SK-N-SH (cell line): ENCODE data around the gene CLMN. TPM values are rescaled to one million over a fixed set of nuclear protein-coding genes. Genes with fewer than 3 reads are reported as not detected.

Experiments
- CTCF ChIA-PET: fragments of 300-600, 350-600 bp; formaldehyde crosslinking; extraction: SDS; loops from one replicate; lab custom pipeline; 2021; lab: Yijun Ruan, JAX
- POLR2A ChIA-PET: fragments of 350-600 bp; sonication (Branson Sonifier 250); formaldehyde crosslinking; extraction: SDS; loops from one replicate; lab custom pipeline; 2020; ENCODE audit warnings: antibody characterized with exemption, inconsistent platforms; lab: Yijun Ruan, JAX
- DNase-seq: peaks from one replicate; pipeline ENCODE4 v3.0.0; 2012
- H2AFZ ChIP-seq: fragments of 200-600 bp; sonication (generic); 2 replicates; pipeline ENCODE4 v1.8.1; 2016; ENCODE audit warnings: antibody characterized with exemption, mild to moderate bottlenecking, low read depth
- H3F3A ChIP-seq: fragments of 200-600 bp; sonication (generic); replicated peaks from 2 replicates; pipeline ENCODE3; 2016; ENCODE audit warnings: antibody characterized with exemption, mild to moderate bottlenecking; ENCODE audit not compliant: insufficient read depth
- H3K27ac ChIP-seq, 2 experiments: fragments of 200-500 bp in 1 of 2; fragments of 200-600 bp in 1 of 2; sonication (Bioruptor generic) in 1 of 2; sonication (generic), shearing (Covaris generic) in 1 of 2; 2 replicates each; pipeline versions ENCODE4 v1.5.1 to v1.6.1; 2014 to 2016; ENCODE audit warnings: low read depth in 2 of 2, inconsistent platforms in 1 of 2, low read length in 1 of 2, mild to moderate bottlenecking in 1 of 2, mixed read lengths in 1 of 2
- H3K27me3 ChIP-seq: fragments of 200-600 bp; sonication (generic), shearing (Covaris generic); 2 replicates; pipeline ENCODE4 v1.6.1; 2016; ENCODE audit warnings: mixed run types; ENCODE audit not compliant: insufficient read depth
- H3K36me3 ChIP-seq, 2 experiments: fragments of 200-500 bp in 1 of 2; fragments of 200-600 bp in 1 of 2; sonication (Bioruptor generic) in 1 of 2; sonication (generic) in 1 of 2; replicated peaks in 1 of 2; 2 replicates each; pipeline versions ENCODE3 to v1.5.1; 2014 to 2016; ENCODE audit warnings: low read length in 1 of 2, mild to moderate bottlenecking in 1 of 2; ENCODE audit not compliant: insufficient read depth in 2 of 2, control insufficient read depth in 1 of 2
- H3K4me1 ChIP-seq, 2 experiments: fragments of 200-500 bp in 1 of 2; fragments of 200-600 bp in 1 of 2; sonication (Bioruptor generic) in 1 of 2; sonication (generic), shearing (Covaris generic) in 1 of 2; 2 replicates each; pipeline versions ENCODE4 v1.5.1 to v1.6.1; 2014 to 2016; ENCODE audit warnings: low read depth in 1 of 2, low read length in 1 of 2, mixed run types in 1 of 2; ENCODE audit not compliant: insufficient read depth in 2 of 2, control insufficient read depth in 1 of 2
- H3K4me2 ChIP-seq: fragments of 200-600 bp; sonication (generic), shearing (Covaris generic); 2 replicates; pipeline ENCODE4 v1.6.1; 2017; ENCODE audit warnings: mixed run types
- H3K4me3 ChIP-seq, 2 experiments: fragments of 200-500 bp in 1 of 2; fragments of 200-600 bp in 1 of 2; sonication (Bioruptor generic) in 1 of 2; sonication (generic), shearing (Covaris generic) in 1 of 2; 2 replicates each; pipeline versions ENCODE4 v1.5.1 to v1.8.1; 2014 to 2016; ENCODE audit warnings: low read depth in 2 of 2, inconsistent platforms in 1 of 2, low read length in 1 of 2, mild to moderate bottlenecking in 1 of 2, mixed read lengths in 1 of 2, moderate library complexity in 1 of 2
- H3K79me2 ChIP-seq: fragments of 200-600 bp; sonication (generic); 2 replicates; pipeline ENCODE4 v1.8.1; 2017; ENCODE audit warnings: mild to moderate bottlenecking; ENCODE audit not compliant: insufficient read depth
- H3K9ac ChIP-seq: fragments of 200-600 bp; sonication (generic); 2 replicates; pipeline ENCODE4 v1.6.1; 2017; ENCODE audit warnings: mixed run types
- H3K9me2 ChIP-seq: fragments of 200-600 bp; sonication (generic); 2 replicates; pipeline ENCODE4 v1.6.1; 2017; ENCODE audit warnings: mixed run types
- H3K9me3 ChIP-seq: fragments of 200-600 bp; sonication (generic); 2 replicates; pipeline ENCODE4 v1.6.1; 2017; ENCODE audit warnings: mixed run types, mild to moderate bottlenecking, moderate library complexity
- H4K20me1 ChIP-seq: fragments of 200-600 bp; sonication (generic); 2 replicates; pipeline ENCODE4 v1.6.1; 2017; ENCODE audit warnings: mild to moderate bottlenecking, mixed run types; ENCODE audit not compliant: insufficient read depth
- ELF1 ChIP-seq: IDR thresholded peaks from 2 replicates; pipeline ENCODE4 v1.4.0; 2012
- EP300 ChIP-seq, 2 experiments: IDR thresholded peaks; 2 replicates each; pipeline versions ENCODE4 v1.4.0 to v1.6.1; 2012; ENCODE audit warnings: borderline replicate concordance in 1 of 2, low read depth in 1 of 2, low read length in 1 of 2
- FOSL2 ChIP-seq: IDR thresholded peaks from 2 replicates; pipeline ENCODE4 v1.4.0; 2012; ENCODE audit warnings: low read depth, mild to moderate bottlenecking, moderate library complexity, borderline replicate concordance
- GATA2 ChIP-seq: sonication (generic); formaldehyde crosslinking; IDR thresholded peaks from 2 replicates; pipeline ENCODE4 v1.5.0; 2020; ENCODE audit warnings: mild to moderate bottlenecking, missing genetic modification reagents
- MXI1 ChIP-seq: IDR thresholded peaks from 2 replicates; pipeline ENCODE4 v1.6.1; 2012; ENCODE audit warnings: mild to moderate bottlenecking, low read depth, low read length, improper control_type of control experiment
- NFIC ChIP-seq: IDR thresholded peaks from 2 replicates; pipeline ENCODE4 v1.4.0; 2012; ENCODE audit warnings: borderline replicate concordance
- NRF1 ChIP-seq: IDR thresholded peaks from 2 replicates; pipeline ENCODE4 v1.6.1; 2012; ENCODE audit warnings: low read depth, mild to moderate bottlenecking, low read length
- RFX5 ChIP-seq: IDR thresholded peaks from 2 replicates; pipeline ENCODE4 v1.6.1; 2012; ENCODE audit warnings: mild to moderate bottlenecking, improper control_type of control experiment, low read length
- RXRA ChIP-seq: IDR thresholded peaks from 2 replicates; pipeline ENCODE4 v1.4.0; 2012; ENCODE audit warnings: low read depth, mild to moderate bottlenecking, borderline replicate concordance
- TEAD4 ChIP-seq: IDR thresholded peaks from 2 replicates; pipeline ENCODE4 v1.4.0; 2012; ENCODE audit warnings: mild to moderate bottlenecking, borderline replicate concordance; ENCODE audit not compliant: insufficient read depth
- WGBS: methylation state at CpG from one replicate; pipeline ENCODE4 v1.1.6; 2017; ENCODE audit warnings: low lambda C conversion rate; 5-methylcytosine and 5-hydroxymethylcytosine counted together
- polyA plus RNA-seq, 3 experiments: library from polyadenylated mRNA; depleted of rRNA; stranded (reverse); fragments of >200 nt; gene quantifications; 2 replicates each; pipeline ENCODE4 v1.2.3, GENCODE V29; 2012
- TF ChIP-seq, protein P1 (sequence below): IDR thresholded peaks from 2 replicates; pipeline ENCODE4 v1.4.0; 2012; ENCODE audit warnings: low read depth, borderline replicate concordance
- TF ChIP-seq, protein P2 (sequence below): fragments of 200-600 bp; sonication (generic); IDR thresholded peaks from 2 replicates; pipeline ENCODE4 v1.6.1; 2017; ENCODE audit warnings: antibody characterized with exemption, mild to moderate bottlenecking, moderate library complexity
- TF ChIP-seq, protein P3 (sequence below): IDR thresholded peaks from 2 replicates; pipeline ENCODE4; 2012
- TF ChIP-seq, protein P4 (sequence below): fragments of 150-350 bp; IDR thresholded peaks from 2 replicates; pipeline ENCODE4 v1.6.1; 2016; ENCODE audit warnings: mild to moderate bottlenecking, low read depth, low read length

The CLMN gene
- polyA plus RNA-seq, 1 of the 3 experiments (the other 2 are of a cell fraction), result 1.4 TPM

DNA sequence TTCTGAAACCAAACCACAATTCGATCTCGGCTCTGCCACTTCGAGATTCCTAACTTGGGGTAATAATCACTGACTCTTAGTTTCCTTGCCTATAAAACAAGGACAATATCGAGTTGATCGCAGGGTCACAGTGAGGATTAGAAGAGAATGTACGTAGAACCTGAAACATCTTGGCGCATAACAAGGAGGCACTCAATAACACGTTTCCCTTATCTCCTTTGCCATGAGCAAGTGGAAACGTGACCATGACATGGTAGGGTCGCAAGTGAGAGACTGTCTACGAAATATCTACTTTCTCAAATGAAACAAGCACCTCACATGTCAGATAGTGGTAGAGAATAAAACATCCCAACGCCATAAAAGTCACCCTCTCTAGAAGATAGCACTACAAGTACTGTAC is 164.7 kb downstream of the CLMN start:
- Histone ChIP-seq H3K4me2 (peak overlapping the region; percentile 98; the same call in 1 of the 2 replicates), H3K27ac (no peak overlapping the region), H3F3A (no peaks in the 10 kb centered on the region), H4K20me1 (peaks cover 51% of the 10 kb centered on the region), H3K27me3 (no peaks in the 10 kb centered on the region), H3K9me2 (no peaks in the 10 kb centered on the region), H3K9me3 (no peaks in the 10 kb centered on the region), H3K4me1 (peaks cover 7 to 14% of the 10 kb centered on the region in 2 experiments; a peak in 3 of 4 replicates), H3K9ac (no peak overlapping the region), H3K79me2 (peaks cover 75% of the 10 kb centered on the region), H3K4me3 (no peak overlapping the region), H3K36me3 (peaks cover 2 to 5% of the 10 kb centered on the region in 2 experiments), H2AFZ (no peak overlapping the region)
- DNase-seq, result no peak
- WGBS, result 97% methylated on average over 12 of the region's 12 CpGs
- TF ChIP-seq RXRA (no peak), FOSL2 (no peak), ELF1 (no peak), NFIC (no peak), TEAD4 (no peak), RFX5 (no peak), MXI1 (no peak), NRF1 (no peak), EP300 (IDR thresholded peaks at IDR 0.05; ENCODE audit: borderline replicate concordance in 1 of 2, low read depth in 1 of 2, low read length in 1 of 2) (no peak), GATA2 (CRISPR knock-in tag) (no peak)
- TF ChIP-seq, protein P1, sequence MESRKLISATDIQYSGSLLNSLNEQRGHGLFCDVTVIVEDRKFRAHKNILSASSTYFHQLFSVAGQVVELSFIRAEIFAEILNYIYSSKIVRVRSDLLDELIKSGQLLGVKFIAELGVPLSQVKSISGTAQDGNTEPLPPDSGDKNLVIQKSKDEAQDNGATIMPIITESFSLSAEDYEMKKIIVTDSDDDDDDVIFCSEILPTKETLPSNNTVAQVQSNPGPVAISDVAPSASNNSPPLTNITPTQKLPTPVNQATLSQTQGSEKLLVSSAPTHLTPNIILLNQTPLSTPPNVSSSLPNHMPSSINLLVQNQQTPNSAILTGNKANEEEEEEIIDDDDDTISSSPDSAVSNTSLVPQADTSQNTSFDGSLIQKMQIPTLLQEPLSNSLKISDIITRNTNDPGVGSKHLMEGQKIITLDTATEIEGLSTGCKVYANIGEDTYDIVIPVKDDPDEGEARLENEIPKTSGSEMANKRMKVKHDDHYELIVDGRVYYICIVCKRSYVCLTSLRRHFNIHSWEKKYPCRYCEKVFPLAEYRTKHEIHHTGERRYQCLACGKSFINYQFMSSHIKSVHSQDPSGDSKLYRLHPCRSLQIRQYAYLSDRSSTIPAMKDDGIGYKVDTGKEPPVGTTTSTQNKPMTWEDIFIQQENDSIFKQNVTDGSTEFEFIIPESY, result no peak
- TF ChIP-seq, protein P2, sequence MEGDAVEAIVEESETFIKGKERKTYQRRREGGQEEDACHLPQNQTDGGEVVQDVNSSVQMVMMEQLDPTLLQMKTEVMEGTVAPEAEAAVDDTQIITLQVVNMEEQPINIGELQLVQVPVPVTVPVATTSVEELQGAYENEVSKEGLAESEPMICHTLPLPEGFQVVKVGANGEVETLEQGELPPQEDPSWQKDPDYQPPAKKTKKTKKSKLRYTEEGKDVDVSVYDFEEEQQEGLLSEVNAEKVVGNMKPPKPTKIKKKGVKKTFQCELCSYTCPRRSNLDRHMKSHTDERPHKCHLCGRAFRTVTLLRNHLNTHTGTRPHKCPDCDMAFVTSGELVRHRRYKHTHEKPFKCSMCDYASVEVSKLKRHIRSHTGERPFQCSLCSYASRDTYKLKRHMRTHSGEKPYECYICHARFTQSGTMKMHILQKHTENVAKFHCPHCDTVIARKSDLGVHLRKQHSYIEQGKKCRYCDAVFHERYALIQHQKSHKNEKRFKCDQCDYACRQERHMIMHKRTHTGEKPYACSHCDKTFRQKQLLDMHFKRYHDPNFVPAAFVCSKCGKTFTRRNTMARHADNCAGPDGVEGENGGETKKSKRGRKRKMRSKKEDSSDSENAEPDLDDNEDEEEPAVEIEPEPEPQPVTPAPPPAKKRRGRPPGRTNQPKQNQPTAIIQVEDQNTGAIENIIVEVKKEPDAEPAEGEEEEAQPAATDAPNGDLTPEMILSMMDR, result no peak
- TF ChIP-seq, protein P3, sequence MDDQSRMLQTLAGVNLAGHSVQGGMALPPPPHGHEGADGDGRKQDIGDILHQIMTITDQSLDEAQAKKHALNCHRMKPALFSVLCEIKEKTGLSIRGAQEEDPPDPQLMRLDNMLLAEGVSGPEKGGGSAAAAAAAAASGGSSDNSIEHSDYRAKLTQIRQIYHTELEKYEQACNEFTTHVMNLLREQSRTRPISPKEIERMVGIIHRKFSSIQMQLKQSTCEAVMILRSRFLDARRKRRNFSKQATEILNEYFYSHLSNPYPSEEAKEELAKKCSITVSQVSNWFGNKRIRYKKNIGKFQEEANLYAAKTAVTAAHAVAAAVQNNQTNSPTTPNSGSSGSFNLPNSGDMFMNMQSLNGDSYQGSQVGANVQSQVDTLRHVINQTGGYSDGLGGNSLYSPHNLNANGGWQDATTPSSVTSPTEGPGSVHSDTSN, result no peak
- TF ChIP-seq, protein P4, sequence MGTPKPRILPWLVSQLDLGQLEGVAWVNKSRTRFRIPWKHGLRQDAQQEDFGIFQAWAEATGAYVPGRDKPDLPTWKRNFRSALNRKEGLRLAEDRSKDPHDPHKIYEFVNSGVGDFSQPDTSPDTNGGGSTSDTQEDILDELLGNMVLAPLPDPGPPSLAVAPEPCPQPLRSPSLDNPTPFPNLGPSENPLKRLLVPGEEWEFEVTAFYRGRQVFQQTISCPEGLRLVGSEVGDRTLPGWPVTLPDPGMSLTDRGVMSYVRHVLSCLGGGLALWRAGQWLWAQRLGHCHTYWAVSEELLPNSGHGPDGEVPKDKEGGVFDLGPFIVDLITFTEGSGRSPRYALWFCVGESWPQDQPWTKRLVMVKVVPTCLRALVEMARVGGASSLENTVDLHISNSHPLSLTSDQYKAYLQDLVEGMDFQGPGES, result no peak
- CTCF ChIA-PET, result interaction anchor here (1.4 kb wide), 1 partner anchor 277 kb away, joined by 10 read pairs; no protein-coding TSS in a partner anchor
- POLR2A ChIA-PET, result no interaction called here
